Measurements from ENCODE around the gene MRC2.

DNA sequence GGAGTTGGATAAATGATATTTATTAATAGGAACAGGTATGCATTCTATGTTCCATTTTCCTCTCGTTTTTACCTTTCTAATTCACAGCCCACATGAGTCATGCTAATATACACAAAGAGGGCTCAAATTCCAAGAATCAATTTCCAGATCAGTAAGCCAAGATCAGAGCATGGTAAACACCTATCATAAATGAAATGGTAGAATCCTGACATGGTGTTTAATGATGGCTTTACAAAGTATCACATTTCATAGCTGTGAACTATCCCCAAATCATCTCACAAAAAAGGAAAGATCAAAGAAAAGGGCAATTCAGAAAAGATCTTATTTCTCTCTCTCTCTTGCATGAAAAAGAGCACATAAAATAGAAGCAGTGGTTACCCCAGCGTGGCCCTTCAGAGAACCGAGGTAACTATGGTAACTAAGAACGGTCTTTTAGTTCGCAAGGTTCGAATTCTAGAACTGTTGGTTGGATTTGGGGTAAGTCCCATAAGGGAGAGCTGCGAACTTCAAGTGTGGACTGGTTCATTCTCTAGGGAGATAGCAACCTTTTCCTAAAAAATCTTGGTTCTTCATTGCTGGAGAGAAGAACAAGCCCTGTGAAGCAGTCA is 107.7 kb downstream of the MRC2 start:
- TF ChIP-seq CTCF (IDR thresholded peaks at IDR 0.05) (no peak), POLR2AphosphoS5 (IDR thresholded peaks at IDR 0.05) (no peak), EP300 (IDR thresholded peaks at IDR 0.05) (no peak)

All from gastroesophageal sphincter (tissue), 3 donors.